T-helper 1 cell treated with Interleukin-12 subunit alpha and Interleukin-12 subunit beta and Interleukin-4 antibody, amounts not matched to agents 30 ng/mL and 1 ng/mL, for 36 hours (primary cell): ENCODE data around the gene PDGFC. TPM values are rescaled to one million over a fixed set of nuclear protein-coding genes. Genes with fewer than 3 reads are reported as not detected.

Experiments
- intact Hi-C: fragments of 100-400 bp; cut with micrococcal nuclease; formaldehyde crosslinking; loops from one replicate; pipeline ENCODE4 v1.15.1; 2024
- total RNA-seq: library from RNA; stranded (reverse); gene quantifications from 2 replicates; pipeline ENCODE4 v1.2.3, GENCODE V29; 2022

PDGFC gene
- total RNA-seq, 1 donor from 2014 or later: not detected

GRCh38 chr4:156975686-156976085 is 4.1 kb upstream of the PDGFC start:
- intact Hi-C loops: no loop called here

- intact Hi-C loops: loop anchor here (5.0 kb wide), 1 partner anchor 243 kb away; no protein-coding TSS in a partner anchor
Measured at GRCh38 chr4:156974264-156974663, 2.7 kb upstream of the PDGFC start.

DNA sequence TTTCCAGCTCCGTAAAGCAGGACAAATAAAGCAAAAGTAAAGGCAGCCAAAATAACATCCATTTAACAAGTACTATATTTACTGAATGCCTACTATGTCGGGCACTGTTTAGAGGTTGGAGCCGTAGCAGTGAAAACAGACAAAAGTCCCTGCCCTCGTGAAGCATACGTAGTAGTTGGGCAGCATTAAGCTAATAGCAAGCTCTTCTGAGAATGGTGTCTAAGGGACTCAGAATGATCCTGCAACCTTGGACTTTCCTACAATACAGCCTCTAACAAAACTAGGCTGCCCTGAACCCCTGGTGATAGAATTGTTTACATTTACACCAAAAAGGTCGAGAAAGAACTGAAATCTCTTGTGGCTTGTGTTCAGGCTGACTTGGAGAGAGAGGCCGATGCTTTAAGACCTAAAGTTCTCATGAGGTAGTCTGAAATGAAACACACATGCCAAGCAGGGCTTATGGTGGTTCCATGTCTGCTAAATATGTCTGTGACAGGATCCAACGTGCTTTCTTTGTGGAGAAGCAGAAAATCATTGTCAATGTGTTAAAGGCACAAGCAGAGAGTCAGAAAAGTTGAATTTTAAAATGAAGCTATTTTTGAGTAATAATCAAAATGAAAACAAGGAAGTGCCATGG is 898 bp upstream of the PDGFC start:
- intact Hi-C loops: loop anchor here (5.0 kb wide), 1 partner anchor 245 kb away; no protein-coding TSS in a partner anchor

GRCh38 chr4:156971165-156971675 is 379 bp downstream of the PDGFC start:
- intact Hi-C loops: loop anchor here (5.0 kb wide), 1 partner anchor 246 kb away; no protein-coding TSS in a partner anchor

- intact Hi-C loops: loop anchor here (5.0 kb wide), 1 partner anchor 247 kb away; no protein-coding TSS in a partner anchor
Measured at GRCh38 chr4:156970501-156971164, 966 bp downstream of the PDGFC start.

DNA sequence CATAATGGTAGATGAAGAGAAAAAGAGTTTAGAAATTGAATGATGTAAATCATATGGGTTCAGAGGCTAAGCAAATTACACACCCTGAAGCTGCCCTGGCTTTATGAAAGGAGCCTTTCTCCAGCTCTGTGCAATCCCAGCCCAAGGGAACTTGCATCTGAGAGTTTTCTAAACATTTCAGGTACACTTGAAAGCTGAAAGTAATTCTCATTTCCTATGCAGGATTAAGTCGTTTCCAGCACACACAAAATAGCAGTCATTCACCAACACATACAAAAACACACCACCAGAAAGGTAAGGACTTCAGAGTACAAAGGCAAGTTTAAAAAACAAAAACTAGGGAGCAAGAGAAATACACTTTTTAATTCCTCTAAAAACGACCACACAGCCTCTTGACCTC is 1.7 kb downstream of the PDGFC start:
- intact Hi-C loops: loop anchor here (5.0 kb wide), 3 partner anchors 247 to 1163 kb away; partner anchors contain the start of gene CTSO

DNA sequence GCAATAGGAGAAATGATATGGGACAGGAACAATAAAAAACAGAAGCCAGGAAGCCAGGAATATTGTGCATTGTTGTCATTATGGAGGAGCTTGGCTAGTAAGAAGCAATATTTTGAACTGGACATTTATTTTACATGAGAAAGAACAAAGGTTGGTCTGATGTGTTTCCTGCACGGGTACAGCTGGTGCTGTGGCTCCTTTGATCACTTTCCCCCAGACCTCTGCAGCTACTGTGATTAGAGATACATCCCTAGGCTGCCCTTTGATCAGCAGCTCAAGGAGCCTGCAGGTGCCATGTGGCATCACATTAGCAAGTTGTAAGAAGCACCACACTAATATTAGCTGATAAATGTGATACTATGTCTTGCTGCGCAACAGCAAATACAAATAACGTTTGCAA is 2.5 kb downstream of the PDGFC start:
- intact Hi-C loops: loop anchor here (5.0 kb wide), 2 partner anchors 1017 to 1162 kb away; partner anchors contain the start of gene CTSO

DNA sequence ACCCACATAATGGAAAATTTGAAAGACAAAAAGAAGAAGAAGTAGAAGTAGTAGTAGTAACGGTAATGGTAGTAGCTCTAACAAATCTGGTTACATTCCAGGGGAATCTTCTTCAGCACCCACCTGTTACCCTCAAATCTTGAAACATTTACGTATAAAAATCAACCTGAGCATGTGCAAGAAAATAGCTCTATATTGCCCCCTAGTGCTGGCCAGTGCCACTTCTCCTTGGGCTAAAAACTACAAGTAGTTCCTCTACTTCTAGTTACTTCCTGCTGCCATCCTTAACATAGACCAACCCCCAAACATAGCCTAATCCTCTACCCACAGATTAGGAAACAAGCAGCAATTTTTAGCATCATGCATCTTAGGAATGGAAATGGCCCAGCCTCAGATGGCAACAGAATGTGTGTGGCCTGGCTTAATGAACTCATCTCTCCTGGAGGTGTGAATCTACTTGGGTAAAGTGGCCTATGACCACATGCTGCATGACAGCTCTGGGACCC is 3.1 kb downstream of the PDGFC start:
- intact Hi-C loops: loop anchor here (5.0 kb wide), 2 partner anchors 1016 to 1161 kb away; partner anchors contain the start of gene CTSO

DNA sequence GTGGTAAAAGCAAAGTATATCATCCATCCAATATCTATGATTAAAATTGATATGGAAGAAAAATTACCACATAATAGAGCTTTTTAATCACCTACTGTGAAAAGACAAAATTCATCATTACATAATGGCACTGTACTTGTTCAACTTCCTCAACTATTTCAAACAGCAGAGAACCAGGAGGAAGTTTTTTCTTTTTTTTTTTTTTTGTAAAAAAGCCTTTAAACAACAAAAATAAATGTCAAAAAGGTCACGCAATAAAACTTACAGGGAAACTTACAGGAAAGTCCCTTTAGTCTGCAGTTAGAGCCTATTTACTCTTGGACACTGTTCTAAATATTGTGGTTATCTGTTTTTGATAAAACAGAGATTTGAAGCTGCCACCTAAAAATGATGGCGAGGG is 4.8 kb downstream of the PDGFC start:
- intact Hi-C loops: loop anchor here (5.0 kb wide), 2 partner anchors 1015 to 1160 kb away; partner anchors contain the start of gene CTSO

- intact Hi-C loops: no loop called here
Measured at GRCh38 chr4:156963419-156963818, 8.2 kb downstream of the PDGFC start.

DNA sequence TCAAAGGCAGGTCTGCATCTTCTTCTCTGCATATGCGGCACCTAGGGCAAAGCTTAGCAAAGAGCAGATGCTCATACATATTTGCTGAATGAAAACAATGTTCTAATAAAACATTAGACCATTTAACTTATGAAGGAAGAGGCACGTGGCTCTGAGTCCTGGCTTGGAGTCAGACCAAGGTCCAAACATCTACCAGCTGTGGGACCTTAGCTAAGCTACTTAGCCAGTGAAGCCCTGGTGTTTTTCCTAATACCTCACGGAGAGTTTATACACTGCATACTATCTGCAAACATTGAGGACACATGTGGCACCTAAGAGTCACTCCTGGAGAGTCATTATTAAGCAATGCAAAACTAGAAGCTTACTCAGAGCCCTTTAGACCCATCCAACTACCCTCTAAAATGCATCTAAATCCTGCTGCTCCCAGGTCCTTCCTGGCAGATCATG is 9.0 kb downstream of the PDGFC start:
- intact Hi-C loops: no loop called here

GRCh38 chr4:156962058-156962358 is 9.6 kb downstream of the PDGFC start:
- intact Hi-C loops: no loop called here

GRCh38 chr4:156961196-156962057 is 10.2 kb downstream of the PDGFC start:
- intact Hi-C loops: no loop called here

DNA sequence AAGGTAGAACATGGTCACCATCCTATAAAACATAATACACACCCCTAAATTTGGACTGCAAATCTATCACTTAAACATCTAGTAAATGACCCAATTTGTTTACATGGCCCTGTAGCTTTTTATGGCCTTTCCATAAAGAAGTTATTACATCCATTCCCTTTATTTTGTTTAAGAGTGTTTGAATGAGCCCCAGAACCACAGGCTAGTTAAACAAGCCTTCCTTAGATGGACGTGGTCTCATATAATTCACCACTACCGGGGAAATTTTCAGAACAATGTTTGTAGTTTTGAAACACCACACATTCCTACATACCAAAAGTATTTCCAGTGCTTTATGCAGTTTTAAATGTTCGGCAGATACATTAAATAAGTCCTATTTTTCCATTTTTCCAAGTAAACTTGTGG is 12.3 kb downstream of the PDGFC start:
- intact Hi-C loops: no loop called here

GRCh38 chr4:156958276-156959074 is 13.1 kb downstream of the PDGFC start:
- intact Hi-C loops: no loop called here

- intact Hi-C loops: no loop called here
Measured at GRCh38 chr4:156957556-156957955, 14.0 kb downstream of the PDGFC start.

- intact Hi-C loops: no loop called here
Measured at GRCh38 chr4:156956826-156957368, 14.7 kb downstream of the PDGFC start.

DNA sequence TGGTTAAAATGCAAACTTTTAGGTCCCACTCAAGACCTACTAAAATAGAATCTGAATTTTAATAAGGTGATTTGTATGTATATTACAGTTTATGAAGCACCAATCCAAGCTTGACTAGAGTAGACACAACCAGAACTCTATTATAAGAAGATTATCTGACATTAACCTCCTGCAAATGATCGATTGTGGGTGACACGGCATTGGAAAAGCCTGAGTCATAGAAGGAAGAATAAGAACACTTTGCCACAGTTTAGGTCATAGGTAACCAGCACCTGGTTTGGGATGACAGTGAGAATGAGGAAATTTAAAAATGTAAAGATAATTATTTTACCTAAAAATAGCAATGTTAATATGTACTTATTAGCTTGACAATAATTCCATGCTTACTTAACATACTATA is 15.2 kb downstream of the PDGFC start:
- intact Hi-C loops: no loop called here

- intact Hi-C loops: no loop called here
Measured at GRCh38 chr4:156954587-156954986, 17.0 kb downstream of the PDGFC start.

- intact Hi-C loops: no loop called here
Measured at GRCh38 chr4:156953951-156954350, 17.6 kb downstream of the PDGFC start.
